HepG2 (cell line): ENCODE data around the gene CCR8.

Source experiments
- AGO2 ChIP-seq: fragments of 200-400 bp; formaldehyde crosslinking; optimal IDR thresholded peaks from 2 replicates; pipeline ENCODE3; 2017; ENCODE audit warnings: mild to moderate bottlenecking, low read depth, low read length, moderate library complexity
- CTCF ChIP-seq: sonication (generic); formaldehyde crosslinking; IDR thresholded peaks from 2 replicates; pipeline ENCODE4 v1.5.0; 2020; ENCODE audit warnings: mild to moderate bottlenecking, missing genetic modification reagents, moderate library complexity
- TAF1 ChIP-seq: sonication (generic); formaldehyde crosslinking; IDR thresholded peaks from 2 replicates; pipeline ENCODE4 v1.4.0; 2020; ENCODE audit warnings: missing genetic modification reagents
- TBL1XR1 ChIP-seq: fragments of 150-350 bp; IDR thresholded peaks from 2 replicates; pipeline ENCODE4 v1.6.1; 2014; ENCODE audit warnings: borderline replicate concordance, low read length; ENCODE audit not compliant: partially characterized antibody
- ZNF564 ChIP-seq: sonication (generic); formaldehyde crosslinking; IDR thresholded peaks from 2 replicates; pipeline ENCODE4 v1.8.1; 2023; ENCODE audit warnings: mild to moderate bottlenecking, missing genetic modification reagents
- ZNF749 ChIP-seq: sonication (generic); formaldehyde crosslinking; IDR thresholded peaks from 2 replicates; pipeline ENCODE4 v1.8.0; 2022; ENCODE audit warnings: mild to moderate bottlenecking, missing genetic modification reagents, moderate library complexity, borderline replicate concordance
- ZNF777 ChIP-seq: sonication (generic); formaldehyde crosslinking; IDR thresholded peaks from 2 replicates; pipeline ENCODE4 v1.4.0; 2020; ENCODE audit warnings: missing genetic modification reagents

- no peak for TF ChIP-seq TBL1XR1
- TF ChIP-seq ZNF564 (CRISPR knock-in tag) = no peak
- no peak for TF ChIP-seq AGO2
- no peak for TF ChIP-seq CTCF (CRISPR knock-in tag)
- TF ChIP-seq ZNF749 (CRISPR knock-in tag) = no peak
- TF ChIP-seq TAF1 (CRISPR knock-in tag) = no peak
- TF ChIP-seq ZNF777 (CRISPR knock-in tag) = no peak
Observed at GRCh38 chr3:39289107-39289506, 40.4 kb upstream of the CCR8 start.
